GM23338 (cell line): ENCODE data around the gene XRCC5. TPM values are rescaled to one million over a fixed set of nuclear protein-coding genes. Genes with fewer than 3 reads are reported as not detected.

Experiments
- ATAC-seq: fragments of 200-7000 bp; cut with Tn5 transposase; 3 replicates; pipeline ENCODE4 v1.9.1; 2020
- DNase-seq: peaks from one replicate; pipeline ENCODE4 v3.0.0-alpha.2; 2015; ENCODE audit warnings: low spot score
- H2AFZ ChIP-seq: fragments of 200-600 bp; sonication (generic); 2 replicates; pipeline ENCODE4 v1.8.0; 2016; ENCODE audit warnings: antibody characterized with exemption, mild to moderate bottlenecking, moderate library complexity
- H3F3A ChIP-seq: fragments of 200-600 bp; sonication (generic); replicated peaks from 2 replicates; pipeline ENCODE4 v1.8.0; 2017; ENCODE audit warnings: antibody characterized with exemption, mixed run types, low read depth
- H3K27ac ChIP-seq: fragments of 200-600 bp; sonication (generic); 2 replicates; pipeline ENCODE4 v1.6.1; 2016; ENCODE audit warnings: low read depth
- H3K27me3 ChIP-seq: fragments of 200-600 bp; sonication (generic); 2 replicates; pipeline ENCODE4 v1.8.0; 2016; ENCODE audit warnings: mild to moderate bottlenecking, mixed run types, moderate library complexity; ENCODE audit not compliant: insufficient read depth
- H3K36me3 ChIP-seq: fragments of 200-600 bp; sonication (generic); 2 replicates; pipeline ENCODE4 v1.8.0; 2016; ENCODE audit warnings: mild to moderate bottlenecking; ENCODE audit not compliant: insufficient read depth
- H3K4me1 ChIP-seq: fragments of 200-600 bp; sonication (generic); 2 replicates; pipeline ENCODE4 v1.8.0; 2016; ENCODE audit warnings: mild to moderate bottlenecking, moderate library complexity; ENCODE audit not compliant: insufficient read depth
- H3K4me2 ChIP-seq: fragments of 200-600 bp; sonication (generic); 2 replicates; pipeline ENCODE4 v1.7.1; 2017; ENCODE audit warnings: mixed run types
- H3K4me3 ChIP-seq: fragments of 200-600 bp; sonication (generic); 2 replicates; pipeline ENCODE4 v1.6.1; 2016; ENCODE audit warnings: mixed run types
- H3K79me2 ChIP-seq: fragments of 200-600 bp; sonication (generic); replicated peaks from 2 replicates; pipeline ENCODE4 v1.8.0; 2017; ENCODE audit warnings: mild to moderate bottlenecking; ENCODE audit not compliant: insufficient read depth
- H3K9me2 ChIP-seq: fragments of 200-600 bp; sonication (generic); 2 replicates; pipeline ENCODE4 v1.8.0; 2017; ENCODE audit not compliant: insufficient read depth
- H4K20me1 ChIP-seq: fragments of 200-600 bp; sonication (generic); replicated peaks from 2 replicates; pipeline ENCODE4 v1.8.0; 2017; ENCODE audit warnings: mild to moderate bottlenecking; ENCODE audit not compliant: insufficient read depth
- H3K27ac Mint-ChIP-seq: 2 replicates; pipeline ENCODE4 v1.8.0; 2020; ENCODE audit warnings: inconsistent platforms, mild to moderate bottlenecking, moderate library complexity, mixed read lengths
- H3K27me3 Mint-ChIP-seq: 3 replicates; pipeline ENCODE4 v1.8.0; 2022; ENCODE audit warnings: low read depth, mild to moderate bottlenecking, moderate library complexity, mixed read lengths, inconsistent platforms; ENCODE audit not compliant: insufficient read depth, poor library complexity
- H3K36me3 Mint-ChIP-seq: 3 replicates; pipeline ENCODE4 v1.8.0; 2021; ENCODE audit warnings: low read depth, mild to moderate bottlenecking, inconsistent platforms, moderate library complexity, mixed read lengths
- H3K4me1 Mint-ChIP-seq: 3 replicates; pipeline ENCODE4 v1.8.0; 2020; ENCODE audit warnings: mild to moderate bottlenecking, inconsistent platforms, mixed read lengths
- H3K4me3 Mint-ChIP-seq: 3 replicates; pipeline ENCODE4 v1.8.0; 2021; ENCODE audit warnings: moderate library complexity, mild to moderate bottlenecking, inconsistent platforms, mixed read lengths
- H3K9me3 Mint-ChIP-seq: 3 replicates; pipeline ENCODE4 v1.8.0; 2020; ENCODE audit warnings: moderate library complexity, mild to moderate bottlenecking, inconsistent platforms, mixed read lengths
- CREB1 ChIP-seq: fragments of 250-450 bp; sonication (Bioruptor Pico); IDR thresholded peaks from 2 replicates; pipeline ENCODE4 v1.5.0; 2020; ENCODE audit warnings: low read depth, mild to moderate bottlenecking, moderate library complexity
- ETS1 ChIP-seq: IDR thresholded peaks from 2 replicates; pipeline ENCODE4 v1.6.1; 2016; ENCODE audit warnings: antibody characterized with exemption
- EZH2phosphoT487 ChIP-seq: fragments of 200-600 bp; sonication (generic); IDR thresholded peaks from one replicate; pipeline ENCODE4 v1.8.1; 2018; ENCODE audit warnings: antibody characterized with exemption; ENCODE audit not compliant: unreplicated experiment
- JUNB ChIP-seq: IDR thresholded peaks from one replicate; pipeline ENCODE4 v1.6.1; 2016; ENCODE audit warnings: antibody characterized with exemption; ENCODE audit not compliant: unreplicated experiment
- NANOG ChIP-seq: IDR thresholded peaks from 2 replicates; pipeline ENCODE4 v1.6.1; 2016; ENCODE audit warnings: antibody characterized with exemption, borderline replicate concordance
- STAT1 ChIP-seq: IDR thresholded peaks from one replicate; pipeline ENCODE4 v1.6.1; 2016; ENCODE audit warnings: antibody characterized with exemption; ENCODE audit not compliant: unreplicated experiment
- ZNF114 ChIP-seq: fragments of 250-450 bp; sonication (Bioruptor Pico); IDR thresholded peaks from 2 replicates; pipeline ENCODE4 v1.5.0; 2020; ENCODE audit warnings: mild to moderate bottlenecking, moderate library complexity
- ZNF331 ChIP-seq: fragments of 250-450 bp; sonication (Bioruptor Pico); IDR thresholded peaks from 2 replicates; pipeline ENCODE4 v1.5.0; 2020; ENCODE audit warnings: low read depth, mild to moderate bottlenecking, moderate library complexity
- ZNF462 ChIP-seq: fragments of 250-450 bp; sonication (Bioruptor Pico); IDR thresholded peaks from 2 replicates; pipeline ENCODE4 v1.5.0; 2020; ENCODE audit warnings: mild to moderate bottlenecking, moderate library complexity
- polyA plus RNA-seq: library from polyadenylated mRNA; unstranded; fragments of >200 nt; fragmentation: Nextera tagmentation; extraction: Ambion mirVana; gene quantifications from 2 replicates; pipeline ENCODE4 v1.2.1, GENCODE V29; 2016
- total RNA-seq: library from RNA; depleted of rRNA; stranded (reverse); fragments of >200 nt; shearing (Covaris generic); gene quantifications from 2 replicates; pipeline ENCODE4 v1.2.3, GENCODE V29; 2014
- TF ChIP-seq, protein P1 (sequence below): IDR thresholded peaks from one replicate; pipeline ENCODE4 v1.6.1; 2018; ENCODE audit warnings: antibody characterized with exemption; ENCODE audit not compliant: unreplicated experiment

Gene XRCC5
- total and polyA plus RNA-seq, 2 experiments from 2014 or later: 499 to 524 TPM

GRCh38 chr2:216066230-216066629 lies 42.9 kb upstream of the XRCC5 start (continued):
- TF ChIP-seq, protein P1, sequence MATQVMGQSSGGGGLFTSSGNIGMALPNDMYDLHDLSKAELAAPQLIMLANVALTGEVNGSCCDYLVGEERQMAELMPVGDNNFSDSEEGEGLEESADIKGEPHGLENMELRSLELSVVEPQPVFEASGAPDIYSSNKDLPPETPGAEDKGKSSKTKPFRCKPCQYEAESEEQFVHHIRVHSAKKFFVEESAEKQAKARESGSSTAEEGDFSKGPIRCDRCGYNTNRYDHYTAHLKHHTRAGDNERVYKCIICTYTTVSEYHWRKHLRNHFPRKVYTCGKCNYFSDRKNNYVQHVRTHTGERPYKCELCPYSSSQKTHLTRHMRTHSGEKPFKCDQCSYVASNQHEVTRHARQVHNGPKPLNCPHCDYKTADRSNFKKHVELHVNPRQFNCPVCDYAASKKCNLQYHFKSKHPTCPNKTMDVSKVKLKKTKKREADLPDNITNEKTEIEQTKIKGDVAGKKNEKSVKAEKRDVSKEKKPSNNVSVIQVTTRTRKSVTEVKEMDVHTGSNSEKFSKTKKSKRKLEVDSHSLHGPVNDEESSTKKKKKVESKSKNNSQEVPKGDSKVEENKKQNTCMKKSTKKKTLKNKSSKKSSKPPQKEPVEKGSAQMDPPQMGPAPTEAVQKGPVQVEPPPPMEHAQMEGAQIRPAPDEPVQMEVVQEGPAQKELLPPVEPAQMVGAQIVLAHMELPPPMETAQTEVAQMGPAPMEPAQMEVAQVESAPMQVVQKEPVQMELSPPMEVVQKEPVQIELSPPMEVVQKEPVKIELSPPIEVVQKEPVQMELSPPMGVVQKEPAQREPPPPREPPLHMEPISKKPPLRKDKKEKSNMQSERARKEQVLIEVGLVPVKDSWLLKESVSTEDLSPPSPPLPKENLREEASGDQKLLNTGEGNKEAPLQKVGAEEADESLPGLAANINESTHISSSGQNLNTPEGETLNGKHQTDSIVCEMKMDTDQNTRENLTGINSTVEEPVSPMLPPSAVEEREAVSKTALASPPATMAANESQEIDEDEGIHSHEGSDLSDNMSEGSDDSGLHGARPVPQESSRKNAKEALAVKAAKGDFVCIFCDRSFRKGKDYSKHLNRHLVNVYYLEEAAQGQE: no peak

GRCh38 chr2:216069028-216069427 lies 40.1 kb upstream of the XRCC5 start:
- Histone ChIP-seq H3K79me2 (no peaks in the 10 kb centered on the region; the same call in 1 of the 2 replicates), H3K36me3 (no peaks in the 10 kb centered on the region), H3K27me3 (no peaks in the 10 kb centered on the region), H2AFZ (no peak overlapping the region), H3K4me3 (no peak overlapping the region), H3F3A (no peaks in the 10 kb centered on the region), H4K20me1 (peaks cover 8% of the 10 kb centered on the region), H3K4me1 (no peaks in the 10 kb centered on the region), H3K27ac (no peak overlapping the region), H3K9me2 (no peaks in the 10 kb centered on the region), H3K4me2 (no peak overlapping the region)
- Mint-ChIP-seq H3K27ac (no peak overlapping the region), H3K36me3 (no peaks in the 10 kb centered on the region), H3K27me3 (no peaks in the 10 kb centered on the region), H3K9me3 (no peaks in the 10 kb centered on the region), H3K4me3 (no peak overlapping the region), H3K4me1 (peaks cover 8% of the 10 kb centered on the region)
- DNase-seq (no peak), ATAC-seq (no peak)
- TF ChIP-seq EZH2phosphoT487: no peak
- TF ChIP-seq STAT1: no peak
- TF ChIP-seq CREB1 (CRISPR knock-in tag): no peak
- TF ChIP-seq ZNF114 (CRISPR knock-in tag): no peak
- TF ChIP-seq ZNF462 (CRISPR knock-in tag): no peak
- no peak for TF ChIP-seq NANOG
- no peak for TF ChIP-seq ZNF331
- TF ChIP-seq ETS1: no peak
- no peak for TF ChIP-seq JUNB
